Islet of Langerhans (tissue), 1 donor: Measurements from ENCODE around the gene TFF3.

ENCODE experiments used
- FAIRE-seq: peaks from one replicate; lab custom pipeline; 2011; peaks lifted over from hg19 to GRCh38; lab: Jason Lieb, UNC

Gene TFF3

DNA sequence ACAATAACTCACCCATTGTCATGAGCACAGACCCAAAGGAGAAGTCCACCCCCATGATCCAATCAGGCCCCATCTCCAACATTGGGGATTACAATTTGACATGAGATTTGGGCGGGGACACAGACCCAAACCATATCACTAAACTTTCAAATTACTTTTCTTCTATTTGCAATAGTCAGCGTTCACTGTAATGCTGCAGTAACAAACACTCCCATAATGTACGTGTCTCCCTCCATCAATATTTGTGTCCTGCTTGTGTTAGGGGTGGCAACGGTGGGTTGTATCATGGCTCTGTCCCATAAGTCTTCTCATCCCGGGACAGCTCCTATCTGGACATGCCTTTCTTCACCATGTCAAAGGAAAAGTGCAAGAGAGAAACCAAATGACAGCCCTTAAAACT lies 26.2 kb downstream of the TFF3 start:
- FAIRE-seq = no peak

DNA sequence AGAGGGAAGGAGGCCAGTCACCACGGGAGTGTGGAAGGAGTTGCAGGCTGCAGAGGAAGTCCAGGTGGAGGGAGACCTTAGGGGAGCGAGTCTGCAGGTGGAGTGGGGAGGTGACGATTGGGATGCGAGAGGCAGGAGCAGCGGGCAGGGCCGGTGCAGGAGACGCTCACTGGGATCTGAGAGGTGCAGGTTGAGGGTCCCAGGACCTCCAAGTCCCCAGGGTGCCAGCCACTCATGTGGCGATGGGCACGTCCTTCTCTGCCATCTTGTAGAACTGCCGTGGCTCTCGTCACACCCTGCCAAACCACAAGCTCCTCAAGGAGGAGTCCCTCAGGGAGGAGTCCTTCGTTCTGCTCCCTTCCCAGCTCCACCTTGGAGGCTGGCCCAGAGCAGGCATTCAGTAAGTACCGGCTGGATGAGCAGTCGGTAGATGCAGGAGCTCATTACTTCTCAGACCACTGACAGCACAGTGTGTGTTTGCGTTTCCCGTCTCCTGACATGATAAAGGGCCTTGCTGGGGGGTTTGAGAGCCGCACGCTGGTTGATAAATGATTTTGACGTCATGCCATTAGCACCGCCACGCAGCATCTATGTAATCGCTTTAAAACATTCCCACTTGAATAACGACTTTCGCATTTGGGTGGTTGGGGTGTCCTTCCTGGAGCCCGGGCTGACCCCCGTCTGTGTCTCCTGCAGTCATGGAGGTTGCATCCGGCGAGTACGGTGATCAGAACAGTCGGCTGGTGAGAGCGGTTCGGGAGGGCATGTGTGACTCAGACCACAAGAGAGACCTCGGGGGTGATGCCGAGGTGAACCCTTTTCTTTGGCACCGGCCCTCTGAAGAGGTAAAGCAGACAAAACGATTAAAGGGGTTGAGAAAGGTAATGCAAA lies 27.8 kb downstream of the TFF3 start:
- no peak for FAIRE-seq

DNA sequence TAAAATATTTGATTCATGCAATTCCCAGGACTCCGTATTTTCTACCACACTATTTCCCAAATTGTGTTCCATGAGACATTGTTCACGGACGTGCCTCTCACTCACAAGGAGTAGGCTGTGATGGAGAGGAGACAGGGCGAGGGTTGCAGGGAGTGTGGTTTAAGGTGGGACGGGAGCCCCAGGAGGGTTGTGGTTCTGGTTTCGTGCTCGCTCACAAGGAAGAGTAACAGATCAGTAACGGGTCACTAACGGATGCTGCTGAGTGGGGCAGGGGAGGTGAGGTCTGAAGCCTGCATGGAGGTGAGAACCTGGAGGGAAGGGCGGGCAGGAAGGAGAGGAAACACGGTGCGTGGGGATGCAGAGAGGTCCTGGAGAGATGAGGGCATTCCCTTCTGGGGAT lies 28.8 kb downstream of the TFF3 start:
- FAIRE-seq = no peak

DNA sequence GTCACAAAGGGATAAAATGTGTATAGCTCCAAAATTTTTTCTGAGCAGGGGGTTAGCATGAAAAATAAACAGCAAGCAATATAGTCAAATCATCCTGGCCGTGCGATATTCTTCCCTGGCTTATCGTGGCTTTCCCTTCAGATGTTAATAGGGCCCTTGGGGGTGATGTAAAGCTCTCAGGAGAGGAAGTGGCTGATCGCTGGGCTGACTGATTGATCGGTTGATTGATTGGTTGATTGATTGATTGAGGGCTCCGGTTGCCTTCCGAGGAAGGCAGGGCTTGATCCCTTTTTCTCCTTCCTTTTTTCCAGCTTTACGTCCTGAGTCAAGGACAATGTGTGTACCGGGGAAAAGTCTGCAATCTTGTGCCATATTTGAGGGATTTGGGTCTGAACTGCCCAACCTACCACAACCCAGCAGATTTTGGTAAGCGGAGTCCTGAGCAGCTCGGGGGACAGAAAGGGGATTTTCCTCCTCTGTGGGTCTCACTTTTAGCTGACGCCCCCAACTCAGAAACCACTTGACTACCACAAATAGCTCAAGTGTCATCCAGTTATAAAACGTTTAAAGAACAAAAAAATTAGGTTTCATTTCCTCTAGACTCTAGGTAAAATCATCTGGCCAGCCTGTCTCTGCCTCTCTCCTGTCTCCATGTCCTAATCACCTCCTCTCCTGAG lies 29.5 kb downstream of the TFF3 start:
- FAIRE-seq = no peak

DNA sequence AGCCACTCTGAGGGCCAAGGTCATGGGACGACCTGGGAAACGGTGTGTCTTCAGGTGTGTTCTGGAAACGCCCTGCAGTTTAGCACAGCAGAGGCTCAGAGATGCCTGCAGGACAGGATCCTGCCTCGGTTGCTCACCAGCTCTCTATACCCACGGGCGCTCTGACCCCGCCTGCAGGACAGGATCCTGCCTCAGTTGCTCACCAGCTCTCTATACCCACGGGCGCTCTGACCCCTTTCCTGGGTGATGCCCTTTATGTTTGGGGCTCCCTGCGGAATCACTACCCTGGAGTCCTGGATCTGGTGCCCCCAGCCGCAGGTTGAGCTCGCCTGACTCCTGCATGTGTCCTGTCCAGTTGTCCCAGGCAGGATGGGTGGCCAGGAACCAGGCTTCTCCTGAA lies 32.5 kb downstream of the TFF3 start:
- no peak for FAIRE-seq

DNA sequence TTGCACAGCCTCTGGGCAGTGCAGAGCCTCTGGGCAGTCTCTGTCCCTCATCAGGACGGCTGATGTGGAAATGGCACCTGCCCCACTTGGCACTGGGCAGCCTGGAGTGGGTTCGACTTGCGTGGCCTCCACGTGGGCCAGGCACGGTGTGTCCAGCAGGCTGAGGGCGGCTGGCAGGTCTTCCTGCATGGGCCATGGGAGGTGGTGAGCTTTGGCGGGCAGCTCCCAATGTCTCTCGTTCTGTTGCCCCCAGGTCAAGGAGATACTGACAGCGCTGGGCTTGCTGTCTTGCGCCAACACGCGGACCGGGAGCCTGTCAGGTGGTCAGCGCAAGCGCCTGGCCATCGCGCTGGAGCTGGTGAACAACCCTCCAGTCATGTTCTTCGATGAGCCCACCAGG lies 33.2 kb downstream of the TFF3 start:
- no peak for FAIRE-seq

DNA sequence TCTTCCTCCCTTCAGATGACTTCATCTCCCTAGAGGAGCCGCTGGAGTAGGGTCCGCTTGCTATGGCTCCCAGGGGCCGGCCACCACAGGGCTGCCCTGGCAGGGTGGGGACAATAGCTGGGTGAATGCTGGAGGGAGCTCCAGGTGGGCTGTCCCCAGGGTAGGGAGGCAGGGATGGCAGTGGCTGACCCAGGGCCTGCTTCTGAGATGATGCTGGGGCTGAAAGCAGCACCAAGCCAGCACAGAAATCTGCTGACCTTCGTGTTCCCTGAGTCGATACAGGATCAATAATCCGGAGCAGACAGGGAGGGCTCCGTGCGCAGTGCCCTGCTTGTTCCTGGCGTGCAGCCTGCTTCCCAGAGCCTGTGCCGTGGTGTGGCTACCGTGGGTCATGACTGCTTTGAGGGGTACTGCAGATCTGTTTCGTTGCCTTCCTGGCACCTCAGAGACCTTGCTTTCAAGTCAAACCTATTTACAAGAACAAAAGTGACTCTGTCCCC lies 34.0 kb downstream of the TFF3 start:
- FAIRE-seq = no peak

DNA sequence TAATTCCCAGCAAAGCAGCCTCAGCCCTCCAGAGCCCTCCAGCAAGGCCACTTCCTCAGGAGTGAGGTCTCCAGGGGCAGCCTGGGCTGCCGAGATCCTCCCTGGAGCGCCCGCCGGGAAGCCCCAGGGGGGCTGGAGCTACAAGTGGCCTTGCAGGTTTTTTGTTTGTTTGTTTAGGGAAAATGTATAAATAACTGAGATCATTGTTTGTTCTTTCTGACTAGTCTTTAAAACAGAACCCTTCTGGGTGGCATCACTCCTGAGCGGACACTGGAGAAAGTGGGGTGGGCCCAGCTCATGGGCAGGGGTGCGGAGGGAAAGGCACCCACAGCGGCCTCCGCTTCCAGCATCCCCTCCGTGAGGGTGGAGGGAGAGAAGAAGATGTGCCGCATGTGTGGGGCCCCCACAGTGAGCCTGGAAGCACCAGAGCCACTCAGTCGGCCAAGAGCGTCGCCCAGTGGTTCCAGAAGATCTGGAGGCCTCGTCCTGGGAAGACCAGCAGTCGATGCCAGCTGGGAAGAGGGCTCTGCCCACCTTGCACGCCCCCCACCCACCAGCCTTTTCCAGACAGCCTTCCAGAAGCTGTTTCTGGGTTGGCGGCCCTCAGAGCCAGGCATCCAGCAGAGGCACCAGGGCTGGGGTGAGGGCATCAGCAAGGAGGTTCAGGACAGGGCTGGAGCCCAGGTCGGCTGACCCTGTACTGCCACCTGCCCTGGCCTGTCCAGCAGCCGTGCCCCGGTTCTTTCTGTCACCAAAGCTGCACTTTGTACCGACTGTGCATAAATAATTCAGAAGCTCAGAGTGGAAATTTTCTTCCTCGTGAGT lies 34.6 kb downstream of the TFF3 start:
- FAIRE-seq = no peak

DNA sequence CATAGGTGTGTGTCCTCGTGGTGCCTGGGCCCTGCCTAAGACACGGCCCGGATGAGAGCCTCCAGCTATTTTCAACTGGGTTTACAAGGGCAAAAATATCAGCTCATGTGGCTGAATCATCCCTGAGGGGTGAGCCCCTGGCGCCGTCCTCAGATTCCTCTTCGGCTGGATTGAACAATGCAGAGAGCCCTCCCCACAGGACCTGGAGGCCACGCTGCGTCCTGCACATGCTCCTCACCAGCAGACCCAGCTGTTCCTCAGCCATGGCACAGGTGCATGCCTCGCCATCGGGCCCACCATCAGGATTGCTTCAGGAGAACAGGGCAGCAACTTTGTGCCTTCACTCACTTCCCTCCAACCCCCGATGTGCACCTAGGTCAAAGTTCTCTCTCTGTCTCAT lies 35.3 kb downstream of the TFF3 start:
- FAIRE-seq = no peak

DNA sequence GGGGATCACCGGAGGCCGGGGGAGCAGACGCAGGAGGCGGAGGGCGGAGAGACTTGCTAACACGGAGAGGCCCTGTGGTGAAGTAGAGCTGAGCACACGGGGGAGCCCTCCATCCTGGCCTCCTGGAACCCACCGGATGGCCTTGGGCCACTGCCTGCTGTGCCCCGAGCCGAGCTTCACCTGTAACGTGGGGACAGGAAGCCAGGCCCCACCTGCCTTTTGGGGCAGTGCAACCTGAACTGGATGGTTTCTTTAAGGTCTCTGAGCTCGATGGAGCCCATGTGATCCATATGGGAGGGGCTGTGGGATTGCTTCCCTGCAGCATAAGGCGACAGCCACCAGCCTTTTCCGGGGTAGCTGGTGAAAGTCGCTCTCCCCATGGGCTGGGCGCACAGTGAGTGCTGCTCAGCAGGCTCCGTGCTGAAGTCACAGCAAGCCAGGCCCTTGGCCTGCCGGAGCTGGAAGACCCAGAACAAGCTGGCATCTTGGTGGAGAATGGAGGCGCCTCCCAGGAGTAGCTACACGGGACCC lies 35.8 kb downstream of the TFF3 start:
- FAIRE-seq = no peak

DNA sequence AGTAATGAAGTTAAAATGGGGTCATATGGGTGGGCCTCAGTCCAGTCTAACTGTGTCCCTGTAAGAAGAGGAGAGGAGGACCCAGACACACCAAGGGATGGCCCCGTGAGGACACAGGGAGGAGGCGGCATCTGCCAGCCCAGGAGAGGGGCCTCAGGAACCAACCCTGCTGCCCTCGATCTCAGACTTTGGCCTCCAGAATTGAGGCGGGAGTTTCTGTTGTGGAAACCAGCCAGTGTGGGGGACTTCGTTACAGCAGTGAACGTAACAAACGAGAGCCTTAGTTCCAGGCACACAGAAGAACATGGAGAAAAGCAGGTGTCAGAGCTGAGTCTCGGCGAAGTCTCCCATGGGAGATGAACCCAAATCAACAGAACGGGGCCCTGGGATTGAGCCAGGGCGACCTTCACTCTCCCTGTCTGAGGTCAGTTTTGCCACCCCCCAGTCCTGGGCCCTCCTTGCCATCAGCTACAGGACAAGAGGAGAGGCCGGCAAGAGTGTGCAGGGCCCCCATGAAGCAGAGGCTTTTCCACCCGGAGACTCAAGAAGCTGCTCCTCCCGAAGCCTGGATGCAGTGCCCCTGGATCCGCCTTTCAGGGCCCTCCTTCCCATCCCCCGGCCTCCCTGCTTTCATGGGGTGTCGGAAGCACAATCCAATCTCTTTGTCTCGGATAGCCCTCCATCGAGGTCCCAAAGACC lies 36.6 kb downstream of the TFF3 start:
- no peak for FAIRE-seq

DNA sequence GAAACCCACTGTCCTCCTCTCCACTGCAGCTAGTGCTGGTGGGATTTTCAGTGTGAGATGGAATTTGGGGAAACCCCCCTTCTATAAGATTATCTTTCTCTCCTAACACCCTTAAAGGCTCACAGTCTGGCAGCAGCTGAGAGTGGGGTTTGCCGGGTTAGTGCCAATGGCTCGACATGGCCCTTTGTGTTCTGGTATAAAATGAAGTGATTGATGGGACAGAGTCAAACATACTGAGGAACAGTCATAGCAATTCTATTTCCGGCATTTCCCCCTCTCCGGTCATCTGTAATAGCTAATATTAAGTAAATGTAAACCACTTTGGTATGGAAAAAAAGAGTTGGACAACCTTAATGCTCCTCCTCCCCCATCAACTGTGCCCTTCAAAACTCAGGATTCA lies 37.6 kb downstream of the TFF3 start:
- no peak for FAIRE-seq

DNA sequence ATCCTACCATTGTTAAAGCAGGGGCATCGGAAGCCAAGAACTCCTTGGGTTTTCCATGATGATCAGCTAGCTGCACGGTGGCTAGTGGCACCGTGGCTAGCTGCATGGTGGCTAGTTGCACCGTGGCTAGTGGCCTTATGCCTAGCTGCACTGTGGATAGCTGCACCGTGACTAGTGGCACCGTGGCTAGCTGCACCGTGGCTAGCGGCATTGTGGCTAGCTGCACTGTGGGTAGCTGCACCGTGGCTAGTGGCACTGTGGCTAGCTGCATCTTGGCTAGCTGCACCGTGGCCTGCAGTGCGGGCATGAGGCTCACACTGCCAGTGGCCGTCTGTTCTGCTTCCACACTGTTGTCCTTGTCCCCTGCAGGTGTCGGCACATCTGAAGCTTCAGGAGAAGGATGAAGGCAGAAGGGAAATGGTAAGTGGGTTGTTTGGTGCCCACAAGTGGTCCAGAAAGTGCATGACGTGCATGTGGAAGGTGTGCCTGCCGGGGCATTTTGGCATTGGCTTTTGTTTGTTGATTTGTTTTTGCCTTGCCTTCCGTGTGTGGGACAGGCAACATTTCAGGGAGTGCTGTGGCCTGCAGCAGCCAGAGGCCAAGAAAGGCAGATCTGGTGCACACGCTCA lies 38.6 kb downstream of the TFF3 start:
- no peak for FAIRE-seq

DNA sequence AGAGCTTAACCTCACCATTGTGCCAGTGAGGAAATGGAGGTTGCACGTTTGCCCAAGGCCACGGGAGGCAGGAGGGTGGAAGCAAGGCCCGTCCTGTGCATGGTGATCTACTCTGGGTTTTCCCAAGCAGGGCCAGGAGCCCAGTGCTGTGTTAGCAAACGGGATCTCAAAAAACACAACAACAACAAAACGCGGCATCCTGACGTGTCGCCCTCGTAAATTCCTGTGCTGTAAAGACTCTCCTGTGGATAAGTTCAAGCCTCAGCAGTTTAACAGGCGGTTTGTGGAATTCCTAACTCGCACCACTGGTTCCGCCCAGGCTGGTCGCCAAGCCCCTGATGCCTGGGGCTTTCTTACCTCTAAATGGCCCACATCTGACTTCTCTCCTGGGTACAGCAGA lies 39.1 kb downstream of the TFF3 start:
- FAIRE-seq = no peak

DNA sequence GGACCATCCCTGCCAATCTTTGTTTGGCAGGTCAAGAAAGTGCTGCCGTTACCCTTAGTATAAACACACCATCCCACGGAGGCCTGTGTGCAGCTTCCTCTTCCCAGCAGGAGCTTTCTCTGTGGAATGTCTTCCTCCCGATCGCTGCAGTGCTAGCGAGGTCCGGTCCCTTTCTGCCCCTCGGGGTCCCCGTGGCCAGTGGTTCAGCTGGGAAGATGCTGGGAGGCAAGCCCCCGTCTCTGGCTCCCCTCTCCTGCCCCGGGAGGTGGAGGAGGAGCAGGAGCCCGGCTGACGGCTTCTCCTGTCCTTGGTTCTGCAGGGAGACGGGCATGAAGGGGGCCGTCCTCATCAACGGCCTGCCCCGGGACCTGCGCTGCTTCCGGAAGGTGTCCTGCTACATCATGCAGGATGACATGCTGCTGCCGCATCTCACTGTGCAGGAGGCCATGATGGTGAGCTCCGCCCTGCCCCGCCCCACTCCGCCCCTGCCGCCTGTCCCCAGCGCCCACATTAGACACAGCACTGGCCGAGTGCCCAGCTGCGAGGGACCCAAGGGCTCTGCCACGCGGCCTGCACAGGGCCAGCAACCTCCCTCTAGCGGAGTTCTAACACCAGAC lies 42.1 kb downstream of the TFF3 start:
- FAIRE-seq = no peak

DNA sequence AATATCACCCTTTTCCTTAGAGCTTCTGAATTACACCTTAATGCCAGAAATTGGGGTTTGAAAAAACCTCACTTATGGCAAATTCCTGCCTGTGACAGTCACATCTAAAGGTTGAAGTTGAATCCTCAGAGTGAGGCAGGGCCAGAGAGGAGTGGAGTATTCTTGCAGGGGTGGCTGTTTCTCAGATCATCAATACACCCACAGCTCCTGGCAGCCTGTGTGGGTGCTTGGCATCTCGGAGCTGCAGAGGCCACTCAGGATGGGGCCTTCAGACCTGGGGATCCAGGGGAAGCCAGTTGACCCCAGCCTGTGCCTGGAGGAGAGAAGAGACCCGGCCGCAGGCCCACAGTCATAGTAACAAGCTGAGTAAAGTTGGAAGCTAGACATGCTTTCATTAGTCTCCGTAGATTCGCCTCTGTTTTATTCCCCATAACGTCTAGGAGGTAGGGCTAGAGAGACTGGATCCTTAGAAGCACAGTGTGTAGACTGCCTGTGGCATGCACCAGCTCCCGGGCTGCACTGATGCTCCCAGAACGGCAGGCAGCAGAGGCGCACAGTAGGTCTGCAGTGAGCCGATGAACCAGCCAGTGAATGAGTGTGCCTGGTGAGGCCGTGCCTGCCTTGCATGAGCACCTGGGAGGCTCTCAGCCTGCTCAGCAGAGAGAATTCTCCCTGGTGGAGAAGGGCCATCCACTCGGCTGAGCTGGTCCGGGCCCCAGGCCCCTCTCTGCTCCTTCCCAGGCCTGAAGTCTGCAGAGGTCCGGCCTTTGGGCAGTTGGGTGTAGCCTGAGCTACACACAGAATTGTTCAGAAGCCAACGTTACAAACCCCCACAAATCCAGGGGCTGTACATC lies 42.9 kb downstream of the TFF3 start:
- no peak for FAIRE-seq

DNA sequence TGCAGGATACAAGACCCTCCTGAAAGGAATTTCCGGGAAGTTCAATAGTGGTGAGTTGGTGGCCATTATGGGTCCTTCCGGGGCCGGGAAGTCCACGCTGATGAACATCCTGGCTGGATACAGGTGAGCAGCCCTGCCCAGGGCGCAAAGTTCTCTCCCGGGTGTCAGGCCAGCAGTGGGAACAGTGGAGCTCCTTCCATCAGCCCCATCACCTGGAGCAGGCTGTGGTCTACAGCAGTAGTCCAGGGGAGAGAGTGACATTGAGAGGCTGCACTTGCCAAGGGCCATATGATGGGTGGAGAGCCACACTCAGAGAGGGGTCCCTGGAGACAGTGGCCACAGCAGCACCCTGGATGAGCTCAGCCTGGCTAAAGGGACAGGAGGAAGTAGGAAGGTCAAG lies 44.1 kb downstream of the TFF3 start:
- no peak for FAIRE-seq

DNA sequence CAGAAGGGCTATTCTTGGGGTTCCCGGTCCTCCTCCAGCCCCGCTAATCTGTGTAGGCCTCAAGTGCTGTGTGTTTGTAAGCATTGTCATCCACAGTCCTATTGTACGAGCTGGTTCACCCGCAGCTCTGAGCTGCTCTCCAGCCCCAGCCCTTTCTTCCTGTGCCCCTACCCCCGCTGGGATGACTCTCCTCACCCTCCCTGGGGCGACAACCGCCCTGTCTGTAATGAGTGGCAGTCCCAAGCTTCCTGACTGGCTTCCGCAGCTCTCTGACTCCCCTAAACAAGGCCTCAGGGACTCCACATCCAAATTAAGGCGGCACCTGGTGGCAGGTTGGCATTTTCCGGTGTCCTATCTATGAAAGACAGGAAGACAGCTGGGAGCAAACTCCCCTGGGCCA lies 45.8 kb downstream of the TFF3 start:
- FAIRE-seq = no peak

DNA sequence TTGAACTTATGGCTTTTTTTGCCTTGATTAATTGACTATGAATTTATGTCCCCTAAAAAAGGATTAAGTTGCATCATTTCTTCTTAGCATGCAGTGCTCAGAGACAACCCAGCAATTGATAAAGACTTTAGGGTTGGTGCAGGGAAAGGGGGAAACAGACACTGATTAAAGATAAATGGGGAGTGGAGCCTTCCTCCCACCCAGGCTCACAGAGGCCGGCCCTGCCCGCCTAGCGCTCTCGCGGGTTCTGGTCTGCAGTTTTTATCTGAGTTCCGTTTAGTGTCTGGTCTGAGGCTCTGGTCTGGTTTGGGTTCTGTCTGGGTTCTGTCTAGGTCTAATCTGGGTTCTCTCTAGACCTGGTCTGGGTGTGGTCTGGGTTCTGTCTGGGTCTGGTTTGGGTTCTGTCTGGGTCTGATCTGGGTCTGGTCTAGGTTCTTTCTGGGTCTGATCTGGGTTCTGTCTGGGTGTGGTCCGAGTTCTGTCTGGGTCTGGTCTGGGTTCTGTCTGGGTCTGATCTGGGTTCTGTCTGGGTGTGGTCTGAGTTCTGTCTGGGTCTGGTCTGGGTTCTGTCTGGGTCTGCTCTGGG lies 48.1 kb downstream of the TFF3 start:
- FAIRE-seq = no peak
